DOHH2 (cell line): ENCODE data around the gene SH2D6.

Experiments
- H3F3A ChIP-seq: fragments of 200-600 bp; sonication (generic), shearing (Covaris generic); 2 replicates; pipeline ENCODE4 v1.6.0; 2016; ENCODE audit warnings: antibody characterized with exemption, mild to moderate bottlenecking; ENCODE audit not compliant: control insufficient read depth, insufficient read depth
- H3K27ac ChIP-seq: fragments of 200-600 bp; sonication (generic); 2 replicates; pipeline ENCODE4 v1.5.1; 2014; ENCODE audit warnings: low read depth, mild to moderate bottlenecking, low read length, moderate library complexity
- H3K27me3 ChIP-seq: fragments of 200-600 bp; sonication (generic); 2 replicates; pipeline ENCODE4 v1.6.1; 2014; ENCODE audit warnings: mild to moderate bottlenecking, low read length, mixed read lengths; ENCODE audit not compliant: control insufficient read depth
- H3K36me3 ChIP-seq: fragments of 200-600 bp; sonication (generic); 2 replicates; pipeline ENCODE4 v1.6.1; 2014; ENCODE audit warnings: mild to moderate bottlenecking, low read length, moderate library complexity, mixed read lengths; ENCODE audit not compliant: control insufficient read depth
- H3K4me1 ChIP-seq: fragments of 200-600 bp; sonication (generic); 2 replicates; pipeline ENCODE4 v1.6.1; 2014; ENCODE audit warnings: mild to moderate bottlenecking, low read length, mixed read lengths; ENCODE audit not compliant: control insufficient read depth
- H3K4me2 ChIP-seq: fragments of 200-600 bp; sonication (generic); 2 replicates; pipeline ENCODE4 v1.6.0; 2014; ENCODE audit warnings: mild to moderate bottlenecking, low read length, moderate library complexity
- H3K4me3 ChIP-seq: fragments of 200-600 bp; sonication (generic); 2 replicates; pipeline ENCODE4 v1.5.1; 2014; ENCODE audit warnings: mild to moderate bottlenecking, low read length, mixed read lengths
- H3K79me2 ChIP-seq: fragments of 200-600 bp; sonication (generic); 2 replicates; pipeline ENCODE4 v1.6.1; 2014; ENCODE audit warnings: mild to moderate bottlenecking, low read length, mixed read lengths; ENCODE audit not compliant: control insufficient read depth
- H3K9me2 ChIP-seq: fragments of 200-600 bp; sonication (generic); replicated peaks from 2 replicates; pipeline ENCODE4 v1.6.1; 2014; ENCODE audit warnings: mild to moderate bottlenecking, low read length, mixed read lengths; ENCODE audit not compliant: control insufficient read depth
- H3K9me3 ChIP-seq: fragments of 200-600 bp; sonication (generic); 2 replicates; pipeline ENCODE4 v1.6.1; 2014; ENCODE audit warnings: antibody characterized with exemption, low read length, mixed read lengths; ENCODE audit not compliant: control insufficient read depth, insufficient read depth
- H4K20me1 ChIP-seq: fragments of 200-600 bp; sonication (generic); 2 replicates; pipeline ENCODE4 v1.6.0; 2014; ENCODE audit warnings: low read depth, mild to moderate bottlenecking, antibody characterized with exemption, low read length, moderate library complexity; ENCODE audit not compliant: control insufficient read depth, insufficient read depth
- EZH2phosphoT487 ChIP-seq: fragments of 200-600 bp; sonication (generic); IDR thresholded peaks from 2 replicates; pipeline ENCODE4 v1.6.1; 2017; ENCODE audit warnings: borderline replicate concordance, mild to moderate bottlenecking, antibody characterized with exemption, low read length, moderate library complexity, mixed read lengths
- TF ChIP-seq, protein P1 (sequence below): fragments of 200-600 bp; sonication (generic); IDR thresholded peaks from one replicate; pipeline ENCODE4 v1.5.1; 2014; ENCODE audit warnings: antibody characterized with exemption, mild to moderate bottlenecking, low read depth, low read length; ENCODE audit not compliant: poor library complexity, severe bottlenecking

SH2D6 gene

DNA sequence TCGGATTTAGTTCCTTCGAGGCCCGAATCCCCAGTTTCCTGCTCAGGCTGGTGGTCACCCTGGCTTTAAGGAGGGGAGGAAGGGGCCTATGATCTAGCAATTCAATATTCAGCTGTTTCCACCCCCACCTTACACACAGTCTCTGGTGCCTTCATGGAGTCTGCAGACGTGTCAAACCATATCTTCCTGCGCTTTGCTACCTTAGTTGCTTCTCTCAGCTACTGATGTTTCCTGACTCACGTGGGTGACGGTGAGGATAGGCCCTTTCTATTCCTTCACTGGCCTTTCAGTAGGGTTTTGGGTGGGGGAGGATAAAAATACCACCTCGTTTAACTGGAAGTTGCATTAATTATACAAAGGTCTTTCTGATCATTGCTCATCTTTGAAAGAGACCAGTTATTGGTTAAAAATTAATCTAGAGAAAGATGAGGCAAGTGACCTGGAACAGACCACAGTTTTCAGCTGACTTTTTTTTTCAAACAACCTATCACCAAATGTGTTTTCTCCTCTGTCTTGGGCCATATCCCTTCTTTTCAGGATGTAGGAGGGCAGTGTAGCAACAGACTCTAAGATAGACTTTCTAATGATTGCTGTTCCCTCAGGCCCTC, 49.7 kb downstream of the SH2D6 start:
- no peaks in the 10 kb centered on the region; the same call in 1 of the 2 replicates for H3K27me3 ChIP-seq
- H3K4me1 ChIP-seq, result no peaks in the 10 kb centered on the region
- no peaks in the 10 kb centered on the region for H3K9me2 ChIP-seq
- TF ChIP-seq, protein P1, sequence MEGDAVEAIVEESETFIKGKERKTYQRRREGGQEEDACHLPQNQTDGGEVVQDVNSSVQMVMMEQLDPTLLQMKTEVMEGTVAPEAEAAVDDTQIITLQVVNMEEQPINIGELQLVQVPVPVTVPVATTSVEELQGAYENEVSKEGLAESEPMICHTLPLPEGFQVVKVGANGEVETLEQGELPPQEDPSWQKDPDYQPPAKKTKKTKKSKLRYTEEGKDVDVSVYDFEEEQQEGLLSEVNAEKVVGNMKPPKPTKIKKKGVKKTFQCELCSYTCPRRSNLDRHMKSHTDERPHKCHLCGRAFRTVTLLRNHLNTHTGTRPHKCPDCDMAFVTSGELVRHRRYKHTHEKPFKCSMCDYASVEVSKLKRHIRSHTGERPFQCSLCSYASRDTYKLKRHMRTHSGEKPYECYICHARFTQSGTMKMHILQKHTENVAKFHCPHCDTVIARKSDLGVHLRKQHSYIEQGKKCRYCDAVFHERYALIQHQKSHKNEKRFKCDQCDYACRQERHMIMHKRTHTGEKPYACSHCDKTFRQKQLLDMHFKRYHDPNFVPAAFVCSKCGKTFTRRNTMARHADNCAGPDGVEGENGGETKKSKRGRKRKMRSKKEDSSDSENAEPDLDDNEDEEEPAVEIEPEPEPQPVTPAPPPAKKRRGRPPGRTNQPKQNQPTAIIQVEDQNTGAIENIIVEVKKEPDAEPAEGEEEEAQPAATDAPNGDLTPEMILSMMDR, result no peak
- TF ChIP-seq EZH2phosphoT487, result no peak
- H3K27ac ChIP-seq, result no peak overlapping the region
- H3K9me3 ChIP-seq, result no peaks in the 10 kb centered on the region
- no peaks in the 10 kb centered on the region for H3K79me2 ChIP-seq
- H3K4me3 ChIP-seq, result no peak overlapping the region
- H4K20me1 ChIP-seq, result no peaks in the 10 kb centered on the region
- no peak overlapping the region for H3K4me2 ChIP-seq
- no peaks in the 10 kb centered on the region for H3F3A ChIP-seq
- H3K36me3 ChIP-seq, result no peaks in the 10 kb centered on the region

DNA sequence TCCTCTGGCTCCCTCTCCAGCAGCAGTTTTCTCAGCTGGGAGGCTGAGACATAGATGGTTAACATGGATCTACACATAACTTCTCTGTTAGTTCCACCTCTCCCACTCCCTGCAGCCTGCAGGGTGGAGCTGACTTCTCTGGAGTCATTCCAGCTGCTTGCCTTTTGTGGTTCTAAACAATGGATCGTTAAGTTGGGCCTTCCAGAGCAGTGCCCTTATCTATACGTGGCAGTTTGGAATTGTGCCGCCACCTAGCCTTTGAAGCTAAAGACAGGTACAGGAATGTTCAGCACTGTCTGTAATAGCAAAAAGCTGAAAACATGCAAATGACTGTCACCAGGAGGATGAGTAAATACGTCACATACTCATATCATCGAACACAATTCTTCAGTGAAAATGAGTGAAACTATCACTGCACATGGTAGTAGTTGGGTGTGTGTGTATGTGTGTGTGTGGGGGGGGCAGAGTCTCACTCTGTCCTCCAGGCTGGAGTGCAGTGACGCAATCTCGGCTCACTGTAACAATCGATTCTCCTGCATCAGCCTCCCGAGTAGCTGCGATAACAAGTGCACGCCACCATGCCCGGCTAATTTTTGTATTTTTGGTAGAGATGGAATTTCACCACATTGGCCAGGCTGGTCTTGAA, 50.3 kb downstream of the SH2D6 start:
- Histone ChIP-seq H3K4me1 (no peaks in the 10 kb centered on the region), H3K79me2 (no peaks in the 10 kb centered on the region), H3K9me3 (no peaks in the 10 kb centered on the region), H3K4me2 (no peak overlapping the region), H3K27ac (no peak overlapping the region), H3K9me2 (no peaks in the 10 kb centered on the region), H3K4me3 (no peak overlapping the region), H3K36me3 (no peaks in the 10 kb centered on the region), H4K20me1 (no peaks in the 10 kb centered on the region), H3F3A (no peaks in the 10 kb centered on the region), H3K27me3 (no peaks in the 10 kb centered on the region; the same call in 1 of the 2 replicates)
- TF ChIP-seq EZH2phosphoT487, result no peak
- TF ChIP-seq, protein P1, result no peak

DNA sequence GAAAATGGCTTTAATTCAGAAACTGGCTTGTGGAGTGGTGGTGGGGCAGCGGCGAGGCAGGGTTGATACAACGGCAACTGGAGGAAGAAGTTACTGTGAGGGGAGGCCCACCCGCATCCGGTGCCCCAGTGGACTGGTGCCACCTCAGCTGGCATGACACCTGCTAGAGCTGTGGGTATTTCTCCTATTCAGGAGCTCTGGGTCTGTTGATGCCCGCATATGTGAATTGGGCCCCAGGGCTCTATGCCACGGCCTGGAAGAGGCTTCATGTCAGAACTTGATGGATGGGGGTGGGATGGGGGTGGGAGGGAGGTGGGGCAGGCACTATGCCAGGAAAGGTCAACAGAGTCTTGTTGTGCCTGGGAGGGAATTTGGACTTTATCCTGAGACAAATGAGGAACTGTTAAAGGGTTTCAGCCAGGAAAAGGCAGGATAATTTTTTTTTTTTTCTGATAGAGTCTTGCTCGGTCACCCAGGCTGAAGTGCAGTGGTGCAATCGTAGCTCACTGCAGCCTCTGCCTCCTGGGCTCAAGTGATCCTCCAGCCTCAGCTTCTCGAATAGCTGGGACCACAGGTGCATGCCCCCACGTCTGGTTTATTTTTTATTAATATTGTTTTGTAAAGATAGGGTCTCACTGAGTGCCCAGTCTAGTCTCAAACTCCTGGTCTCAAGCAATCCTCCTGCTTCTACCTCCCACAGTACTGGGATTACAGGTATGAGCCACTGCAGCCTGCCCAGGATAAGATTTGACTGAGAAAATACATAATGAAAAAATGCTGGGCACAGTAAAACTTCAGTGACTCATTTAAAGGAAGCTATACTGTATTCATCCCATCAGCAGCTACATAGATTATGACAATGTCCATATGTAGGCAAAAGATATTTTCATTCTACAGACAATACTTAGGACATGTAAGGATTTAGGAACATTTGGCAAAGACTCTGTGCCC, 52.6 kb downstream of the SH2D6 start:
- Histone ChIP-seq H3K4me1 (no peaks in the 10 kb centered on the region), H3F3A (no peaks in the 10 kb centered on the region), H3K4me2 (no peak overlapping the region), H4K20me1 (no peaks in the 10 kb centered on the region), H3K79me2 (no peaks in the 10 kb centered on the region), H3K4me3 (no peak overlapping the region), H3K9me2 (no peaks in the 10 kb centered on the region), H3K36me3 (no peaks in the 10 kb centered on the region), H3K27me3 (peaks cover 2% of the 10 kb centered on the region), H3K27ac (no peak overlapping the region), H3K9me3 (no peaks in the 10 kb centered on the region)
- TF ChIP-seq, protein P1, result no peak
- no peak for TF ChIP-seq EZH2phosphoT487
